ENCODE results near the gene LCN2.

The LCN2 gene

GRCh38 chr9:128117613-128118471 is 31.4 kb upstream of the LCN2 start:
- no peak overlapping the region for H3K9ac ChIP-seq (ENCODE audit: low read length)
- H3K27ac ChIP-seq (ENCODE audit: low read length) = no peak overlapping the region
- H3K4me3 ChIP-seq (ENCODE audit: low read length) = peak overlapping the region; percentile 35
- H3K9me3 ChIP-seq (ENCODE audit: control insufficient read depth, low read depth, low read length) = no peaks in the 10 kb centered on the region
- peaks cover 13% of the 10 kb centered on the region for H3K36me3 ChIP-seq (ENCODE audit: control insufficient read depth, low read depth, low read length)
- H3K4me1 ChIP-seq (ENCODE audit: control insufficient read depth, low read depth, low read length) = peaks cover 9% of the 10 kb centered on the region
- no peaks in the 10 kb centered on the region for H3K27me3 ChIP-seq (ENCODE audit: control insufficient read depth, insufficient read depth, low read length)

- H3K4me3 ChIP-seq (ENCODE audit: low read length) = peak overlapping the region; percentile 35
- H3K4me1 ChIP-seq (ENCODE audit: control insufficient read depth, low read depth, low read length) = peaks cover 9% of the 10 kb centered on the region
Measured at GRCh38 chr9:128118472-128118857, 30.8 kb upstream of the LCN2 start.

GRCh38 chr9:128118971-128119665 is 30.1 kb upstream of the LCN2 start:
- Histone ChIP-seq H3K27me3 (ENCODE audit: control insufficient read depth, insufficient read depth, low read length) (no peaks in the 10 kb centered on the region), H3K36me3 (ENCODE audit: control insufficient read depth, low read depth, low read length) (peaks cover 23% of the 10 kb centered on the region), H3K4me3 (ENCODE audit: low read length) (no peak overlapping the region), H3K27ac (ENCODE audit: low read length) (no peak overlapping the region), H3K9me3 (ENCODE audit: control insufficient read depth, low read depth, low read length) (no peaks in the 10 kb centered on the region), H3K4me1 (ENCODE audit: control insufficient read depth, low read depth, low read length) (peaks cover 9% of the 10 kb centered on the region), H3K9ac (ENCODE audit: low read length) (no peak overlapping the region)

More at GRCh38 chr9:128118472-128118857, 30.8 kb upstream of the LCN2 start:
- H3K27ac ChIP-seq (ENCODE audit: low read length) = no peak overlapping the region
- no peaks in the 10 kb centered on the region for H3K9me3 ChIP-seq (ENCODE audit: control insufficient read depth, low read depth, low read length)
- no peak overlapping the region for H3K9ac ChIP-seq (ENCODE audit: low read length)
- peaks cover 19% of the 10 kb centered on the region for H3K36me3 ChIP-seq (ENCODE audit: control insufficient read depth, low read depth, low read length)
- no peaks in the 10 kb centered on the region for H3K27me3 ChIP-seq (ENCODE audit: control insufficient read depth, insufficient read depth, low read length)

GRCh38 chr9:128120061-128120740 is 29.1 kb upstream of the LCN2 start:
- Histone ChIP-seq H3K36me3 (ENCODE audit: control insufficient read depth, low read depth, low read length) (peaks cover 23% of the 10 kb centered on the region), H3K9ac (ENCODE audit: low read length) (no peak overlapping the region), H3K4me1 (ENCODE audit: control insufficient read depth, low read depth, low read length) (peaks cover 9% of the 10 kb centered on the region), H3K27me3 (ENCODE audit: control insufficient read depth, insufficient read depth, low read length) (no peaks in the 10 kb centered on the region), H3K4me3 (ENCODE audit: low read length) (no peak overlapping the region), H3K9me3 (ENCODE audit: control insufficient read depth, low read depth, low read length) (no peaks in the 10 kb centered on the region), H3K27ac (ENCODE audit: low read length) (no peak overlapping the region)

- H3K9me3 ChIP-seq (ENCODE audit: control insufficient read depth, low read depth, low read length) = no peaks in the 10 kb centered on the region
- no peak overlapping the region for H3K9ac ChIP-seq (ENCODE audit: low read length)
- H3K27me3 ChIP-seq (ENCODE audit: control insufficient read depth, insufficient read depth, low read length) = no peaks in the 10 kb centered on the region
- H3K4me1 ChIP-seq (ENCODE audit: control insufficient read depth, low read depth, low read length) = peaks cover 10% of the 10 kb centered on the region
- H3K27ac ChIP-seq (ENCODE audit: low read length) = no peak overlapping the region
- H3K4me3 ChIP-seq (ENCODE audit: low read length) = no peak overlapping the region
- peaks cover 23% of the 10 kb centered on the region for H3K36me3 ChIP-seq (ENCODE audit: control insufficient read depth, low read depth, low read length)
Measured at GRCh38 chr9:128120741-128121465, 28.4 kb upstream of the LCN2 start.

GRCh38 chr9:128121466-128121810 is 27.8 kb upstream of the LCN2 start:
- Histone ChIP-seq H3K36me3 (ENCODE audit: control insufficient read depth, low read depth, low read length) (peaks cover 23% of the 10 kb centered on the region), H3K9me3 (ENCODE audit: control insufficient read depth, low read depth, low read length) (no peaks in the 10 kb centered on the region), H3K9ac (ENCODE audit: low read length) (no peak overlapping the region), H3K27ac (ENCODE audit: low read length) (no peak overlapping the region), H3K4me1 (ENCODE audit: control insufficient read depth, low read depth, low read length) (peaks cover 14% of the 10 kb centered on the region), H3K4me3 (ENCODE audit: low read length) (no peak overlapping the region), H3K27me3 (ENCODE audit: control insufficient read depth, insufficient read depth, low read length) (no peaks in the 10 kb centered on the region)

- Histone ChIP-seq H3K27me3 (ENCODE audit: control insufficient read depth, insufficient read depth, low read length) (no peaks in the 10 kb centered on the region), H3K9me3 (ENCODE audit: control insufficient read depth, low read depth, low read length) (no peaks in the 10 kb centered on the region), H3K36me3 (ENCODE audit: control insufficient read depth, low read depth, low read length) (peaks cover 23% of the 10 kb centered on the region), H3K9ac (ENCODE audit: low read length) (no peak overlapping the region), H3K4me1 (ENCODE audit: control insufficient read depth, low read depth, low read length) (peaks cover 14% of the 10 kb centered on the region), H3K4me3 (ENCODE audit: low read length) (no peak overlapping the region), H3K27ac (ENCODE audit: low read length) (no peak overlapping the region)
Measured at GRCh38 chr9:128121924-128122808, 27.1 kb upstream of the LCN2 start.

GRCh38 chr9:128122809-128123175 is 26.5 kb upstream of the LCN2 start:
- Histone ChIP-seq H3K9ac (ENCODE audit: low read length) (no peak overlapping the region), H3K27ac (ENCODE audit: low read length) (no peak overlapping the region), H3K36me3 (ENCODE audit: control insufficient read depth, low read depth, low read length) (peaks cover 23% of the 10 kb centered on the region), H3K27me3 (ENCODE audit: control insufficient read depth, insufficient read depth, low read length) (no peaks in the 10 kb centered on the region), H3K4me1 (ENCODE audit: control insufficient read depth, low read depth, low read length) (peaks cover 13% of the 10 kb centered on the region), H3K4me3 (ENCODE audit: low read length) (no peak overlapping the region), H3K9me3 (ENCODE audit: control insufficient read depth, low read depth, low read length) (no peaks in the 10 kb centered on the region)

- peaks cover 5% of the 10 kb centered on the region for H3K4me1 ChIP-seq (ENCODE audit: control insufficient read depth, low read depth, low read length)
- no peak overlapping the region for H3K4me3 ChIP-seq (ENCODE audit: low read length)
- H3K36me3 ChIP-seq (ENCODE audit: control insufficient read depth, low read depth, low read length) = peaks cover 23% of the 10 kb centered on the region
- no peak overlapping the region for H3K9ac ChIP-seq (ENCODE audit: low read length)
- H3K27ac ChIP-seq (ENCODE audit: low read length) = no peak overlapping the region
- peaks cover under 1% of the 10 kb centered on the region for H3K27me3 ChIP-seq (ENCODE audit: control insufficient read depth, insufficient read depth, low read length)
- no peaks in the 10 kb centered on the region for H3K9me3 ChIP-seq (ENCODE audit: control insufficient read depth, low read depth, low read length)
Measured at GRCh38 chr9:128123451-128124080, 25.7 kb upstream of the LCN2 start.

- Histone ChIP-seq H3K4me3 (ENCODE audit: low read length) (no peak overlapping the region), H3K27me3 (ENCODE audit: control insufficient read depth, insufficient read depth, low read length) (peaks cover 10% of the 10 kb centered on the region), H3K36me3 (ENCODE audit: control insufficient read depth, low read depth, low read length) (peaks cover 23% of the 10 kb centered on the region), H3K9me3 (ENCODE audit: control insufficient read depth, low read depth, low read length) (no peaks in the 10 kb centered on the region), H3K9ac (ENCODE audit: low read length) (no peak overlapping the region), H3K27ac (ENCODE audit: low read length) (no peak overlapping the region), H3K4me1 (ENCODE audit: control insufficient read depth, low read depth, low read length) (peaks cover 5% of the 10 kb centered on the region)
Measured at GRCh38 chr9:128124451-128124850, 24.8 kb upstream of the LCN2 start.
